LNCAP (cell line): ENCODE data around the gene CDC16.

Source experiments
- TF ChIP-seq, protein P1 (sequence below): fragments of 450-650 bp; IDR thresholded peaks from 2 replicates; pipeline ENCODE4 v1.5.1; 2017; ENCODE audit warnings: mild to moderate bottlenecking

CDC16 gene

DNA sequence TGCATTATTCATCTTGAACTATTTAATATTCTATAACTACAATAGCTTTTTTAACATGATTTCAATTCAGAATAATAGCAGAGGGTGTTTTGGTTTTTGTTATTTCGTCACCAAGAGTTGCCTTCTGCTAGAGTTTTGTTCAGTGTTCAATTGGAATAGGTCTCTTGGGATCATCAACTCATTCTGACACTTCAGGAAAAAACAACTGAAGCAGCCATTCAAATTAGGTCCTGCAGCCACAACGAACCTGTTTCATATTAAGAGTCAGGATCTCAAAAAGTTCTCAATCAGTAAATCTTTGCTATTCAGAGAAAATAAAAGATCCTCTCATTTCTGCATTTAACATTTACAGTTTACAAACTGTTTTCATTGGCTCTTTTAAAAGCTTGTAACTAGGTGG, 77.2 kb downstream of the CDC16 start:
- TF ChIP-seq, protein P1, sequence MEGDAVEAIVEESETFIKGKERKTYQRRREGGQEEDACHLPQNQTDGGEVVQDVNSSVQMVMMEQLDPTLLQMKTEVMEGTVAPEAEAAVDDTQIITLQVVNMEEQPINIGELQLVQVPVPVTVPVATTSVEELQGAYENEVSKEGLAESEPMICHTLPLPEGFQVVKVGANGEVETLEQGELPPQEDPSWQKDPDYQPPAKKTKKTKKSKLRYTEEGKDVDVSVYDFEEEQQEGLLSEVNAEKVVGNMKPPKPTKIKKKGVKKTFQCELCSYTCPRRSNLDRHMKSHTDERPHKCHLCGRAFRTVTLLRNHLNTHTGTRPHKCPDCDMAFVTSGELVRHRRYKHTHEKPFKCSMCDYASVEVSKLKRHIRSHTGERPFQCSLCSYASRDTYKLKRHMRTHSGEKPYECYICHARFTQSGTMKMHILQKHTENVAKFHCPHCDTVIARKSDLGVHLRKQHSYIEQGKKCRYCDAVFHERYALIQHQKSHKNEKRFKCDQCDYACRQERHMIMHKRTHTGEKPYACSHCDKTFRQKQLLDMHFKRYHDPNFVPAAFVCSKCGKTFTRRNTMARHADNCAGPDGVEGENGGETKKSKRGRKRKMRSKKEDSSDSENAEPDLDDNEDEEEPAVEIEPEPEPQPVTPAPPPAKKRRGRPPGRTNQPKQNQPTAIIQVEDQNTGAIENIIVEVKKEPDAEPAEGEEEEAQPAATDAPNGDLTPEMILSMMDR: no peak

DNA sequence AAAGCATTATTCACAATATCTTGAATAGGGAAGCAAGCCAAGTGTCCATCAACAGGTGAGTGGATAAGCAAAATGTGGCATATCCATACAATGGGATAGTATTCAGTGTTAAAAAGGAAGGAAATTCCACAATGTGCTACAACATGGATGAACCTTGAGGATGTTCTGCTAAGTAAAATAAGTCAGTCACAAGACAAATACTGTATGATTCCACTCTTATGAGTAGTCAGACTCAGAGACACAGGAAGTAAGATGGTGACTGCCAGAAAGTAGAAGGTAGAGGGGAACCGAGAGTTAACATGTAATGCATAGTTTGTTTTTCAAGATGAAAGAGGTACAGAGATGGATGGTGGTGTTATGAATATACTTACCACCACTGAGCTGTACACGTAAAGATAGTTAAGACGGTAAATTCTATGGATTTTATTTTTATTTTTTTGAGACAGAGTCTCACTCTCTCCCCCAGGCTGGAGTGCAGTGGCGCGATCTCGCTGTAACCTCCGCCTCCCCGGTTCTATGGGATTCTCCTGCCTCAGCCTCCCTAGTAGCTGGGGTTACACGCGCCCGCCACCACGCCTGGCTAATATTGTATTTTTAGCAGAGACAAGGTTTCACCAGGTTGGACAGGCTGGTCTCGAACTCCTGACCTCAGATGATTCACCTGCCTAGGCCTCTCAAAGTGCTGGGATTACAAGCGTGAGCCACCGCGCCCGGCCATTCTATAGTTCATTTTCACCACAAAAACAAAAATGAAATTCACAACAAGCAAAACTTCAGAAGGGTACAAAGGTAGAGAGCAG, 78.6 kb downstream of the CDC16 start:
- TF ChIP-seq, protein P1: no peak

DNA sequence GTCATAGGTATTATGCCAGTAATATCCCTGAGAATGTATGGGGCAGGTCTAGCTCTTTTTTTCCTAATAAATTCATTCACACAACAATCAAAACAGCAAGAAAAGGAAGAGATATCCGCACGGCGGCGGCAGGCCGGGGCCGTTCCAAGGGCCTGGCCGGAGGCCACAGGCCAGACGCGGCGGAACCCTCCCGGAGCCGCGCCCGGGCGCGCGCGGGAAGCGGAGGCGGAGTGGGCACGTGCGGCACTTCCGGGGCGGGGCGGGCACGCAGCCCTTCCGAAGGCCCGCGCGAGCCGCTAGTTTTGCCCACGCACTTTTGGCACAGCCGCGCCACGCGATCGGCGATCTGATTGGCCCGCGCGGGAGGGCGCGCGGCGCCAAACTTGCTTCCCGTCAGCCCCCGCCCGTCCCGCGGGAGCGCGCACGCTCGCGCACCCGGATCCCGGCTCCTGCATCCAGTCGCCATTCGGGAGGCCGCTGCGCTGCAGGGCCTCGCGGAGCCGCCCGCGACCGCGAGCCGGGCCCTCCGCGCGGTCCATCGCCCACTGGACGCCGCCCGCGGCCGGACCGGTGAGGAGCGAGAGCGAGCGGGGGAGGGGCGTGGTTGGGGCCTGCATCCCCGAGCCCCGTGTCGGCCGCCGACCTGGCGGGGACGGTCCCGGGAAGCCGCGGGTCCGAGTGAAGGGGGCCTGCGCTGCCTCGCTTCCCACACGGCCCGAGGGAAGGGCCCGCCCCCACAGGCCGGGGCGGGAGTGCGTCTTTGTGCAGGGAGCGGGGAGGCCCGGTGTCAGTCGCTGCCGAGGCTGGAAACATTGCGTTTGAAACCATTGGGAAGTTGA, 79.6 kb downstream of the CDC16 start, which contains the start of gene CHAMP1:
Gene CHAMP1, plus strand, starts transcription at position 430 of the 839 bp plus-strand sequence. CDS start 9,340 bp downstream, outside the sequence.
- TF ChIP-seq, protein P1: no peak

DNA sequence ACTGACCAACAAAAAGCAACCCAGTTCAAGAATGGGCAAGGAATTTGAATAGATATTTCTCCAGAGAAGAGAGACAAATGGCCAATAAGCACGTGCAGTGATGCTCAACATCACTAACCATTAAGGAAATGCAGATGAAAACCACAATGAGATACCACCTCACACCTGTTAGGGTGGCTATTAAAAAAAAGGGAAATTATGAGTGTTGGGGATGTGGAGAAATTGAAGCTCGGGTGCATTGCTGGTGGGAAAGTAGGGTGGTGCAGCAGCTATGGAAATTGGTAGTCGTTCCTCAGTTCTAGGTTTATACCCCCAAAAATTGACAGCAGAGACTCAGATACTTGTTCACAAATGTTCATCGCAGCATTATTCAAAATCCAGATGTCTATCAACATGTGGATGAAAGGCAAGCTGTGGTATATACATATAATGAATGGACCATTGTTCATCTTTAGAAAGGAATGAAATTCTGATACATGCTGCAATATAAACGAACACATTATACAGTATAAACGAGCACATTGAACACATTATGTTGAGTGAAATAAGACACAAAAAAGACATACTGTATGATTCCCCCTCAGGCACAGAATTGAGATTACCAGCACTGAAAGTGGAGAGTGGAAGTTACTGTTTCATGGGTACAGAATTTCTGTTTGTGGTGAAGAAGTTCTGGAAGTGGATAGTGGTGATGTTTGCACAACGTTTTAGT, 80.5 kb downstream of the CDC16 start:
- TF ChIP-seq, protein P1: no peak

DNA sequence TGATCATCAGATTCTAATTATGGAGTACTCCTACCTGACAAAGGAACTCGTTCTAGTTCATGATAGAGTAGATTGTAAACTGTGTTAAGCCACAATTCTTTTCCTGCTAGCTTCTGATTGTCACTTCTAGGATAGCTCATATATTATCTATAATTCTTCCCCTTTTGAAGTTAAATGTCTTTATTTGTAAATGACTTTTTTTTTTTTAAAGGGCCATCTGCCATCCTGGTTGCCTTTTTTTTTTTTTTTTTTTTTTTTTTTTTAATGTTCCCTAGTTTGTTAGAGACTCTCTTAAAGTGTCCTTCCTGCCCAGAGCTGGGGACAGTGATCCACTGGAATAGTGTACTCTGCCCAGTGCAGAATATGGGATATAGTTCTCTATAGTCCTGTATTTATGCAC, 83.9 kb downstream of the CDC16 start:
- TF ChIP-seq, protein P1: no peak

DNA sequence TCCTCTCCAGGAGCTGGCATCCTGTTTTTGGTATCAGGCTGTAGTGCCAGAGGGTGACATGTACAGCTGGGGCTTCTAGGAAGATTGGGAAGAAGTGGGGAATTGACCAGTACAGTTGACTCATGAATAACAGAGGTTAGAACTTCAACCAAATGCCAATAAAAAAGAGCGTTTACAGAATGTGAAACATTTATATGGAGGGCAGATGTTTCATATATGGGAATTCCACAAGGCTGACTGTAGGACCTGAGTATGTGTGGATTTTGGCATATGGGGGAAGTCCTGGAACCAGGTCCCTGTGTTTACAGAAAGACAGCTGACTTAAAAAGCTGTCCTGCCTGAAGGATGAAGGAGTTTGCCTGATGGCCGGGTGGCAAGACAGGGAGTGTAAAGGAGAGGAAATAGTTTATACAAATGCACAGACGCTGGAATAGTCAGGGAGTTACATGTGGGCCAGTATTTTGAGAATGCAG, 84.8 kb downstream of the CDC16 start:
- TF ChIP-seq, protein P1: no peak

DNA sequence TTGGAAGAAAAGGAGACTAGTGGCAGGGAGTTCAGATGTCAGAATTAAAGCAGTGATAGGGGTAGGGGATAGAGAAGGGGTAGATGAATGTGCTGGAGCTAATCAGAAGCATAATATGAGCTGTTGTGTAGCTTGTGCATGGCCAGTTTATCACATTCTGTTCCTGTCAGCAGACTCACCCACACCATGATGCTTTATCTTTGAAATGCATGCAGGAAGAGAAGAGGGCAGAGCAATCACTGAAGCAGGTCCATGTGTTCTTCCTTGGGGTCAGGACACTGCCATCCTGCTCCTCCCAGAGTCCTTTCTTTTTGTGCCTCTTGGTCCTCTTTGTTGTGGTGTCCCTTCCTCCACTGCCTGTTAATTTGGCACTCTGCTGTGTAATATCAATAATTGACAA, 85.4 kb downstream of the CDC16 start:
- TF ChIP-seq, protein P1: no peak
